Kidney epithelial cell (primary cell): ENCODE data around the gene SEMA5A. TPM values are rescaled to one million over a fixed set of nuclear protein-coding genes. Genes with fewer than 3 reads are reported as not detected.

ENCODE experiments used
- DNase-seq: peaks from one replicate; pipeline ENCODE4 v3.0.0-alpha.2; 2010; ENCODE audit warnings: low read depth
- H3K27me3 ChIP-seq: 2 replicates; pipeline ENCODE4 v1.6.0; 2011; ENCODE audit warnings: low read length; ENCODE audit not compliant: control insufficient read depth, insufficient read depth
- H3K36me3 ChIP-seq: 2 replicates; pipeline ENCODE4 v1.5.1; 2011; ENCODE audit warnings: low read length; ENCODE audit not compliant: control insufficient read depth, insufficient read depth
- H3K4me3 ChIP-seq: 2 replicates; pipeline ENCODE4 v1.5.1; 2011; ENCODE audit warnings: low read depth, mild to moderate bottlenecking, control low read depth, low read length
- total RNA-seq: library from RNA; depleted of rRNA; stranded (reverse); fragments of >200 nt; gene quantifications from 2 replicates; pipeline ENCODE4 v1.2.3, GENCODE V29; 2015
- TF ChIP-seq, protein P1 (sequence below): IDR thresholded peaks from 2 replicates; pipeline ENCODE4 v1.5.1; 2011; ENCODE audit warnings: mild to moderate bottlenecking, moderate library complexity, low read length, control low read depth, inconsistent platforms; ENCODE audit not compliant: insufficient read depth, poor library complexity, severe bottlenecking

Gene SEMA5A
- total RNA-seq, 1 donor from 2014 or later = 4.7 TPM

DNA sequence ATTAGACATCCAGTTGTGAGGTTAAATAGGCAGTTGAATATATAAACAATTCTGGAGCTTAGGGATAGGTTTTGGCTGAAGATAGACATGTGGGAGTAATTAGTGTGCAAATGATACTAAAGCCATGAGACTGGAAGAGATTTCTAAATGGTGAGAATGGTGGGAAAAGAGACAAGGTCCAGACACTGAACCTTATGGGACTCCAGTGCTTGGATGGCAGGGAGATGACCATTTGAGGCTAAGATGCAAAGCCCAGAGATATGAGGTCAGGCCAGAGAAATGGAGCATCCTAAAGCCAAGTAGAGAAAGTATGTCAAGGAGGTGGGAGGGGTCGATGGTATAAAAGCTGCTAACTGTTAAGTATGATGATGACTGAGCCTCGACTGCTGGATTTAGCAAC, 115.6 kb downstream of the SEMA5A start:
- TF ChIP-seq, protein P1, sequence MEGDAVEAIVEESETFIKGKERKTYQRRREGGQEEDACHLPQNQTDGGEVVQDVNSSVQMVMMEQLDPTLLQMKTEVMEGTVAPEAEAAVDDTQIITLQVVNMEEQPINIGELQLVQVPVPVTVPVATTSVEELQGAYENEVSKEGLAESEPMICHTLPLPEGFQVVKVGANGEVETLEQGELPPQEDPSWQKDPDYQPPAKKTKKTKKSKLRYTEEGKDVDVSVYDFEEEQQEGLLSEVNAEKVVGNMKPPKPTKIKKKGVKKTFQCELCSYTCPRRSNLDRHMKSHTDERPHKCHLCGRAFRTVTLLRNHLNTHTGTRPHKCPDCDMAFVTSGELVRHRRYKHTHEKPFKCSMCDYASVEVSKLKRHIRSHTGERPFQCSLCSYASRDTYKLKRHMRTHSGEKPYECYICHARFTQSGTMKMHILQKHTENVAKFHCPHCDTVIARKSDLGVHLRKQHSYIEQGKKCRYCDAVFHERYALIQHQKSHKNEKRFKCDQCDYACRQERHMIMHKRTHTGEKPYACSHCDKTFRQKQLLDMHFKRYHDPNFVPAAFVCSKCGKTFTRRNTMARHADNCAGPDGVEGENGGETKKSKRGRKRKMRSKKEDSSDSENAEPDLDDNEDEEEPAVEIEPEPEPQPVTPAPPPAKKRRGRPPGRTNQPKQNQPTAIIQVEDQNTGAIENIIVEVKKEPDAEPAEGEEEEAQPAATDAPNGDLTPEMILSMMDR = no peak

DNA sequence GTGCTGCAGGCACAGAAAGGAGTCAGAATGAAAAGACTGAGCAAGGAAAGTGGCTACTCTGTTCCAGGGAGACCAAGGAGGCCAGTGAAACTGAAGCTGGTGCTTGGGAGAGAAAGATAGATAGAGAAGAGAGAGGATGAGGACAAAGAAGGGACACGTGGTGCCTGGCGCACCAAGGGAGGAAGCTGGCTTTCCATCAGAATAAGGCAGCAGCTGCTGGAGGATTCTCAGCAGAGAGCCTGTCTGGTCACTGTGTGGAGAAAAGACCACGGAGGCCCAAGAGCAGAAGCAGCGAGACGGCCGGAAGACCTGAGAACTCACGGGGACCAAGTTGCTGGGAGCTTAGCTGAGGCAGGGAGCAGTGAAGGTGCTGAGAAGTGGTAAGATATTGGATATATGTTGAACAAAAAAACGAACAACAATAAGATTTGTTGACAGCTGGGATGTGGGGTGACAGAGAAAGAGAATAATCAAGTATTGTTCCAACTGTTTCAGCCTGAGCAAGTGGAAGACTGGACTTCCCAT, 116.1 kb downstream of the SEMA5A start:
- Histone ChIP-seq H3K36me3 (no peaks in the 10 kb centered on the region), H3K4me3 (no peak overlapping the region), H3K27me3 (no peaks in the 10 kb centered on the region)
- no peak for DNase-seq
- TF ChIP-seq, protein P1 = no peak

More for the DNA sequence above, 115.6 kb downstream of the SEMA5A start:
- Histone ChIP-seq H3K36me3 (no peaks in the 10 kb centered on the region), H3K4me3 (no peak overlapping the region), H3K27me3 (no peaks in the 10 kb centered on the region)
- no peak for DNase-seq

DNA sequence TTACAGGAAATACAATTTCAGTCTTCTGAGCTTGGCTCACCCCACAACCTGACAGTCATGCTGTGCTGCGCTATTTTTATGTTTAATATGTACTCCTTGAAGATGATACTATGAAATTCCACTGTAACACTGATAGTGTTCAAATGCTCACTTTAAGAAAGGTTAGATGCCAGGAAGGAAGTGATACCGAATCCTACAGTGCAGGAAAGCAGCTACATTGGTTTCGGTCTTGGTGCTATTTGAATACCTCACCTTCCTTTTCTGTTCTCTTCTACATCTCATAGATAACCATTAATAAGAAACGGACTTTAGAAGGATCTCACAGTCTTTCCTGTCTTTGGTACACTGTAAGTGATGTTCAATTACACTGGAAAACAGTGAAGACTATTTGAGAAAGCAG, 117.6 kb downstream of the SEMA5A start:
- no peaks in the 10 kb centered on the region for H3K27me3 ChIP-seq
- TF ChIP-seq, protein P1 = no peak
- no peak overlapping the region for H3K4me3 ChIP-seq
- no peaks in the 10 kb centered on the region for H3K36me3 ChIP-seq
- no peak for DNase-seq

DNA sequence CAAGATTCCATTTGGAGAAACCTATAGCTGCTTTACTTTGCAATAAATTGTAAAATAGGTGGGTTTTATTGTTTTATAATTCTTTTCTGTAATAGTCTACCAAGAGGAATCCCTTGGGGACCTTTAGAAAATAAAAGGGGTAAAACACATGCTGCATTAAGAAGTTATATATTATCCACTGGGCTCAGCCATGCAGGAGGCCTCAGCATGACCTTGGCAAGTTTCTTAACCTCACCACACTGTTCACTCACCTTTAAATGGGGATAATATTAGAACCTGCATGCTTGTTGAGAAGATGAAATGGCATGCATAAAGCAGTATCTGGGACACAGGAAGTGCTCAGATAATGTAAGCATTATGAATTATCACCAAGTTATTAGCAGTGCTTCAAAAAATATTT, 120.2 kb downstream of the SEMA5A start:
- Histone ChIP-seq H3K36me3 (no peaks in the 10 kb centered on the region), H3K27me3 (no peaks in the 10 kb centered on the region), H3K4me3 (no peak overlapping the region)
- no peak for DNase-seq
- TF ChIP-seq, protein P1 = no peak

DNA sequence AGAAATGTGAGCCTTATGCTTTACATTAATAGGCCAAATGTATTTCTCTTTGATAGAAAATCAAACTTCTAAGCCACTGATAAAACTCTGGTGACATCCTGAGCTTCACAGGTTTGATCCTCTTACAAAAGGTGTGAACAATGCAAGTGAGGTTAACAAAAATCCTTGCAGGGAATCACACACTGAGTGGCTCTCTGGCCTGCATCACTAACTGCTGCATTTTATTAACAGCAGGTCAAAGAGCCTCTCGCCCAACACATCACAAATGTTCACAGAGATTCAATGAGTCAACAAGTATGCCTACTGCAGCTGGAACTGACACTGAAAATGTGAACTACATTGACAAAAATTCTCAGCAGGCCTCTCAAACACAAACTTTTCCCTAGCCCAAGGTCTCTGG, 122.3 kb downstream of the SEMA5A start:
- Histone ChIP-seq H3K27me3 (no peaks in the 10 kb centered on the region), H3K36me3 (no peaks in the 10 kb centered on the region), H3K4me3 (no peak overlapping the region)
- TF ChIP-seq, protein P1 = no peak
- no peak for DNase-seq

DNA sequence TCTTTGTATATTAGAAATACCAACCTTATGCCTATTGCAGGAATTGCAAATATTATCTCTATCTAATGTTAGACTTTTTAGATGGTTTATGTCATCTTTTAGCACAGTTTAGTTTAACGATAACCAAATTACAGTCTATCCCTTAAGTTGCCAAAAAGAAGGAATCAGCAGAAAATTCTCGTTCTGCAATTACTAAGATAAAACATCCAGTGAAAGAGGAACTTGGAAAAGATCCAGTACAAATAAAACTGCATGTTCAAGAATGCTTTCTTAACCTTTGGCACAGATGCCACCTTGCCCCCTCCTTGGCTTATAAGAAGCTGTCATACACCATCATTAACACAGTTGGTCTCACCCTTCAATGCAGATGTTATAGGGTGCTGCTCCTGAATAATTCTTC, 124.0 kb downstream of the SEMA5A start:
- TF ChIP-seq, protein P1 = no peak
- Histone ChIP-seq H3K27me3 (no peaks in the 10 kb centered on the region), H3K36me3 (no peaks in the 10 kb centered on the region), H3K4me3 (no peak overlapping the region)
- DNase-seq = no peak
